Kidney (tissue), 14 donors: Measurements from ENCODE around the gene ARTN. TPM values are rescaled to one million over a fixed set of nuclear protein-coding genes. Genes with fewer than 3 reads are reported as not detected.

Experiments
- DNase-seq, 5 donors: peaks; one replicate each; pipeline ENCODE4 v3.0.0-alpha.2; 2013 to 2020
- FAIRE-seq: peaks from 2 replicates; lab custom pipeline; 2012; peaks lifted over from hg19 to GRCh38; lab: Jason Lieb, UNC
- H3K27ac ChIP-seq, 2 donors: one replicate each; pipeline ENCODE4 v1.7.0; 2013; ENCODE audit warnings: low read depth in 2 of 2, low read length in 2 of 2, inconsistent platforms in 1 of 2
- H3K27me3 ChIP-seq: one replicate; pipeline ENCODE4 v1.7.1; 2013; ENCODE audit warnings: low read length, inconsistent platforms; ENCODE audit not compliant: control insufficient read depth, insufficient read depth
- H3K36me3 ChIP-seq, 3 donors: one replicate each; pipeline versions ENCODE4 v1.7.0 to v1.7.1; 2013; ENCODE audit warnings: low read length in 3 of 3, control low read depth in 1 of 3, inconsistent platforms in 1 of 3; ENCODE audit not compliant: insufficient read depth in 3 of 3, control insufficient read depth in 2 of 3
- H3K4me1 ChIP-seq, 3 donors: one replicate each; pipeline versions ENCODE4 v1.7.0 to v1.7.1; 2013; ENCODE audit warnings: low read length in 3 of 3, inconsistent platforms in 1 of 3, low read depth in 1 of 3; ENCODE audit not compliant: control insufficient read depth in 2 of 3, insufficient read depth in 2 of 3
- H3K4me3 ChIP-seq, 3 donors: one replicate each; pipeline versions ENCODE4 v1.7.0 to v1.8.1; 2013; ENCODE audit warnings: low read length in 3 of 3, control low read depth in 1 of 3, inconsistent platforms in 1 of 3
- H3K9ac ChIP-seq, 3 donors: one replicate each; pipeline versions ENCODE4 v1.7.0 to v1.7.1; 2013; ENCODE audit warnings: low read length in 3 of 3, control low read depth in 1 of 3, inconsistent platforms in 1 of 3
- H3K9me3 ChIP-seq, 3 donors: one replicate each; pipeline versions ENCODE4 v1.7.0 to v1.7.1; 2013; ENCODE audit warnings: low read length in 3 of 3, control low read depth in 1 of 3, inconsistent platforms in 1 of 3; ENCODE audit not compliant: control insufficient read depth in 2 of 3, insufficient read depth in 1 of 3
- CTCF ChIP-seq: IDR thresholded peaks from 3 replicates; pipeline ENCODE4 v1.5.1; 2012; ENCODE audit warnings: mild to moderate bottlenecking, moderate library complexity, borderline replicate concordance; ENCODE audit not compliant: insufficient read depth; ENCODE audit errors: extremely low read depth
- intact Hi-C: fragments of 100-400 bp; cut with DNase I; formaldehyde crosslinking; loops from one replicate; pipeline ENCODE4 v1.11.1; 2022
- polyA plus RNA-seq: library from polyadenylated mRNA; stranded (reverse); fragments of 350-450 nt; fragmentation: Illumina TruSeq; extraction: RNeasy Lipid Tissue Mini Kit (QIAGEN cat#74804); gene quantifications from one replicate; pipeline ENCODE4 v1.2.3, GENCODE V29; 2014; ENCODE audit warnings: low read depth, low replicate concordance; ENCODE audit not compliant: insufficient read depth
- total RNA-seq: library from RNA; stranded (reverse); fragmentation: NEBNext Ultra II Directional; extraction: Animal tissue kit (Norgen Biotek cat#: 25700); gene quantifications from one replicate; pipeline ENCODE4 v1.2.1, GENCODE V29; 2021
- donor health status: control.
- donor health status: control.
- donor health status: control.
- donor health status: control.
- donor health status: control.
- donor health status: DM: yes; HTN: yes; CAD: no.
- donor health status: Normal renal cell carcinoma (clear cell type).

ARTN gene
- total and polyA plus RNA-seq, 2 donors from 2014 or later = 1.9 to 4.3 TPM

- FAIRE-seq = peak; percentile 81
- peak within 1 kb of the TSS; percentile 83 to 95 (median 92) for H3K4me3 ChIP-seq
- intact Hi-C loops = no loop called here
- H3K9ac ChIP-seq = peak within 1 kb of the TSS; percentile 48 to 77 (median 67)
- no peak for TF ChIP-seq CTCF
- H3K27me3 ChIP-seq = no peaks in the 10 kb centered on the region
- peaks cover 0 to 17% (median 7%) of the 10 kb centered on the region in 3 donors for H3K36me3 ChIP-seq
- DNase-seq = peak; percentile 97 to 99 (median 98)
- peaks cover 0 to 20% (median 8%) of the 10 kb centered on the region in 3 donors for H3K4me1 ChIP-seq
- no peak within 1 kb of the TSS for H3K27ac ChIP-seq
- no peaks in the 10 kb centered on the region for H3K9me3 ChIP-seq
Observed at GRCh38 chr1:43969746-43970466, 36.3 kb downstream of the ARTN start, which contains the start of gene DPH2. Gene DPH2, plus strand, starts transcription at chr1:43970010. Its CDS starts 166 bp downstream, at chr1:43970176.

- H3K4me3 ChIP-seq = peak overlapping the region; percentile 83 to 95 (median 92)
- peak overlapping the region; percentile 48 to 77 (median 67) for H3K9ac ChIP-seq
- H3K27me3 ChIP-seq = no peaks in the 10 kb centered on the region
- no peaks in the 10 kb centered on the region for H3K9me3 ChIP-seq
- H3K36me3 ChIP-seq = peaks cover 0 to 16% (median 4%) of the 10 kb centered on the region in 3 donors
- DNase-seq (no peak), FAIRE-seq (no peak)
- TF ChIP-seq CTCF = no peak
- H3K27ac ChIP-seq = no peak overlapping the region
- intact Hi-C loops = no loop called here
- H3K4me1 ChIP-seq = peaks cover 0 to 21% (median 8%) of the 10 kb centered on the region in 3 donors
Observed at GRCh38 chr1:43970502-43970901, 36.9 kb downstream of the ARTN start.

- no peak for TF ChIP-seq CTCF
- FAIRE-seq = no peak
- H3K9me3 ChIP-seq = no peaks in the 10 kb centered on the region
- H3K4me3 ChIP-seq = peak overlapping the region in 1 of 3 donors; percentile 92
- intact Hi-C loops = no loop called here
- H3K9ac ChIP-seq = no peak overlapping the region
- no peak for DNase-seq
- H3K4me1 ChIP-seq = peaks cover 0 to 25% (median 8%) of the 10 kb centered on the region in 3 donors
- no peak overlapping the region for H3K27ac ChIP-seq
- no peaks in the 10 kb centered on the region for H3K27me3 ChIP-seq
- H3K36me3 ChIP-seq = peaks cover 0 to 12% (median 4%) of the 10 kb centered on the region in 3 donors
Observed at GRCh38 chr1:43970911-43971310, 37.3 kb downstream of the ARTN start.
